Measurements from ENCODE around the gene PDS5B.
A peak's percentile ranks its signal among the peaks of the same experiment; 100 is the strongest.

PDS5B gene

GRCh38 chr13:32588736-32589135 is 2.5 kb downstream of the PDS5B start:
- no peak for DNase-seq (ENCODE audit: low read depth in 2 of 2)

DNA sequence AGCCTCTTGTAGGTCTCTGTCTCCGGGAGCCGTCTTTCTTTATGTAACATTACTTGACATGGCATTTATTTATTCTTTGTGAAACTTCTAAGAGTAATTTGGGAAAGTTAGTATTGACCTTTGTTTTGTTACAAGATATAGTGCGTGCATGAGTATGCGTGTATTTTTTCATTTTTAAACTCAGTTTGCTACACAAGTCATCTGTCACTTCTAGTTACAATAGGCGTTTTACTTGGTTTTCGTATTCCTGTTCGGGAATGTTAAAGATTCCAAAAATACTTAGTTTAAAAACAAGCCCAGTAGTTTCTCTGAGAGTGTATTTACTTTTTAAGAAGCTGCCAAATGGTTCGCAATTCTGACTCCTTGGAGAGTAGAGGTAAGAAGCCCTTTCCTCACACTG is 3.2 kb downstream of the PDS5B start:
- no peak for DNase-seq (ENCODE audit: low read depth in 2 of 2)

DNA sequence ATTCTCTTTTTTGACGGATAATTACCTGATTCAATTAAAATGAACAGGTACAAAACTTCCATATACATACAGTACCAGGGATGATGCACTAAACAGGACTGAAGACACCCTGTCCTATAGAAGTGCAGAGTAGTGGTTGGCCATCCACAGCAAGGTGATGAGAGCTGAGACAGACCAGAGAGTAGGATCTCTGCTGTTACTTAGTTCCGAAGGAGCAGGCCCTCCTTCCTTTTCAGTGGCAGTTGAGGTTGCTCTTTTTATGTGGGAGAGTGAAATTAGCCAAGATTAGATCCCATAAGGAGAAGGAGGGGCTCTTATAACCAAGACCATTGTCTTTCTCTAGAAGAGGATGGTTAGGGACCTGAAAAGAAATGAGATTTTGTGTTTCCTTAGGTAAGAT is 4.0 kb downstream of the PDS5B start:
- no peak for DNase-seq (ENCODE audit: low read depth in 2 of 2)

- DNase-seq (ENCODE audit: low read depth in 2 of 2) = no peak
Measured at GRCh38 chr13:32592082-32592481, 5.8 kb downstream of the PDS5B start.

GRCh38 chr13:32594157-32594738 is 8.0 kb downstream of the PDS5B start:
- DNase-seq (ENCODE audit: low read depth in 2 of 2) = no peak

DNA sequence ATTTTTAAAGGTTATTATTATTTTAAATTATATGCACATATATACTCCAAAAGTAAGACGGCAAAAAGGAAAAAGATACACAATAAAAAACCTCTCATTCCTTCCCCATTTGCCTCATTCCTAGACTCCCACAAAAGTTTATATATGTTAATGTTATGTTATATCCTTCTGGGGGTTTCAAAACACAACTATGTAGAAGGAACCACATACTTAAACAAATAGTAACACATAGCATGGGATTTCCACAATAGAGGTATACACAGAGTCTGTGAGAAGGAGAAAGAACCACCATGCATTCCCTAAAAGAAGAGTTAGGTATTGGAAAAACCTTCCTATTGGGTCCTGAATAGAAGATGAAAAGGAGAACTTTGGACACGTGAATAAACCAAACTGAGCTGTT is 9.1 kb downstream of the PDS5B start:
- DNase-seq (ENCODE audit: low read depth in 2 of 2) = no peak

- no peak for DNase-seq (ENCODE audit: low read depth in 2 of 2)
Measured at GRCh38 chr13:32600890-32601289, 14.6 kb downstream of the PDS5B start.

GRCh38 chr13:32609428-32609827 is 23.2 kb downstream of the PDS5B start:
- DNase-seq (ENCODE audit: low read depth in 2 of 2) = peak in 1 of 2 experiments; percentile 10

GRCh38 chr13:32610538-32610937 is 24.3 kb downstream of the PDS5B start:
- DNase-seq (ENCODE audit: low read depth in 2 of 2) = no peak

- no peak for DNase-seq (ENCODE audit: low read depth in 2 of 2)
Measured at GRCh38 chr13:32610977-32611376, 24.7 kb downstream of the PDS5B start.

DNA sequence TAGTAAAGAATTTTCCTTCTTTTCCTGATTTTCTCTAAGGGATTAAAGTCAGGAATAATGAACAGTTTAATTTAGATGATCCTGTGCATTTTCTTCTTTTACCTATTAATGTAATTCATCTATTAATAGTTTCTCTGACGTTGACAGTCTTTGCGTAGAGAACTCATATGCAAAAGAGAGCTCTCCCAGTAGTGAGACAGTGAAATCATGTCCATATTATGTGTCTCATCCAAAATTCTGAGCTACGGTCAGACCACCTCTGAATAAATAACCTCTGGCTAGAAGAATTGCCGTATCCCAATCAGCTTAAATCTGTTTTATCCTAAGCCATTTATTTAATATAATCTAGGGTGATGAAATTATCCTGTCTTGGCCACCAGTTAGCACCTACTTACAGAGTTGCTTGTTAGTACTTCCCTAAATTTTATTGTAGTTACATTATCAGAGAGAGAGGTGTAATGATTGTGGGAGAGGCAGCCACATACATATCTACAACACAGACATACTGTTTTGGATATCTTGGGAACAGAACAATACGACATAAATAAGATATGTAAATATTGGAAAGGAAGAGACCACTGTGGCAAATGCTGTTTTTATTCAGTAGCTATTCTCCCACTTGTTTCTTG is 30.7 kb downstream of the PDS5B start:
- DNase-seq (ENCODE audit: low read depth in 2 of 2) = no peak

DNA sequence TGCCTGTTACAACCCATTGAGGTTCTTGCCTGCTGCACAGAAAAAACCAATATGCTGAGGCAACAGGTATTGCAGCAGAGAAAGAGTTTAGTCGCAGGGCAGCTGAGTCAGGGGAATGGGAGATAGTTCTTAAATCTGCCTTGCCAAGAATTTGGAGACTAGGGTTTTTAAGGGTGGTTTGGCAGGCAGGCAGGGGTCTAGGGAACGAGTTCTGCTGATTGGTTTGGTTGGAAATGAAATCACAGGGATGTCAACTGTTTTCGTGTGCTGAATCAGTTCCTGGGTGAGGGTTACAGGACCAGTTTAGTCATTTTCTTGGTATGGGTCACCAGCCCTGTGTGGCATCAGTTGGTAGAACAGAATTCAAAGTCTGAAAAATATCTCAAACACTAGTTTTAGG is 36.6 kb downstream of the PDS5B start:
- no peak for DNase-seq (ENCODE audit: low read depth in 2 of 2)

DNA sequence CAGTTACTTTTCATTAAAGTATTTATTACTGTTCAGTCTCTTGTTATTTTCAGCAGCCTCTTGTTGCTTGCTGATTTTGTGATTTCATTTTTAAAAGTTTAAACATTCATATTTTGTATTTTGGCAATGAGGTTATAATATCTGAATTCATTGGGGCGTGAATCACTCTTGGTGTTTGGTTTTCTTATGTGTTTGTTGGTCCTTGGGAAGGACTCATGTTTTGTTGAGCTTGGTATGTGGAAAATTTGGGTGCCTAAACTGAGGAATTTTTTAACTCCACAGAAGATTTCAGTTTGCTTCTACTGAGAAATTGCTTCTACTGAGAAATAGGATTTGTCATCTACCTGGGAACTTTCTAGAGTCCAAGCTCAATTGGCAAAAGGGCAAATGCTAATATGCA is 38.2 kb downstream of the PDS5B start:
- DNase-seq (ENCODE audit: low read depth in 2 of 2) = no peak

- no peak for DNase-seq (ENCODE audit: low read depth in 2 of 2)
Measured at GRCh38 chr13:32627793-32628192, 41.5 kb downstream of the PDS5B start.

DNA sequence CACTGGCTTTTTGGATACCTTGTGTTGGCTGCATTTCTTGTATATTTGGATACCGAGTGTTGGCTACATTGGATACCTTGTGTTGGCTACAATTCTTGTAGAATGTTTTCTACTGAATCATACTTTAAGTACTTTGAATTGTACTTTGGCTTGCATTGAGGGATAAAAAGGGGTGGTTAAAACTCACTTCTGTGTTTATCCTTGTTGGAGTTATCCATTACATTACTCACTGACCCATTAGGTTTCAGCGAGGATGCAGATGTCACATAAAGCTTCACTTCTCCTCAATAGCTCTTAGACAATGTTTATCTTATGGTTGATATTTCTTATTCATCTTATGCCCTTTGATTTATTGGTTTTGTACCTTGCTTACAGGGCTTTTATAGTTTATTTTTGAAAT is 43.1 kb downstream of the PDS5B start:
- DNase-seq (ENCODE audit: low read depth in 2 of 2) = no peak

- no peak for DNase-seq (ENCODE audit: low read depth in 2 of 2)
Measured at GRCh38 chr13:32629866-32630265, 43.6 kb downstream of the PDS5B start.

GRCh38 chr13:32632343-32632909 is 46.2 kb downstream of the PDS5B start:
- no peak for DNase-seq (ENCODE audit: low read depth in 2 of 2)

DNA sequence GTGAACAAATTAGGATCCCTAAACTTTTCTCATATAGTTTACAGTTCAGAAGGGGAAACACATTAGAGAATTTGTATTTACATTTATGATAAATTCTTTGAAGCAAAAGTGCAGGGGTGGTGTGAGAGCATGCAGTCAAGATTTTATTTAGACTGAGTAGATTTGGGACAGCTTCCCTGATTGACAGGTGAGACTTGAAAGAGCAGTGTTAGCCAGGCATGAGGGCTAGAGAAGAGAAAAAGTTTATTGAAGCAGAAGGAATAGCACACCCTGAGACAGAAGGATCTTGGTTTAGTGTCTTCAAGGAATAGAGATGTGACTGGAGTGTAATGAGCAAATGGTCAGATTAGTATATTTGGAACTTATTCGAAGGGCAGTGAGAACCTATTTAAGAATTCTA is 50.5 kb downstream of the PDS5B start:
- DNase-seq (ENCODE audit: low read depth in 2 of 2) = no peak

GRCh38 chr13:32638739-32639138 is 52.5 kb downstream of the PDS5B start:
- no peak for DNase-seq (ENCODE audit: low read depth in 2 of 2)

DNA sequence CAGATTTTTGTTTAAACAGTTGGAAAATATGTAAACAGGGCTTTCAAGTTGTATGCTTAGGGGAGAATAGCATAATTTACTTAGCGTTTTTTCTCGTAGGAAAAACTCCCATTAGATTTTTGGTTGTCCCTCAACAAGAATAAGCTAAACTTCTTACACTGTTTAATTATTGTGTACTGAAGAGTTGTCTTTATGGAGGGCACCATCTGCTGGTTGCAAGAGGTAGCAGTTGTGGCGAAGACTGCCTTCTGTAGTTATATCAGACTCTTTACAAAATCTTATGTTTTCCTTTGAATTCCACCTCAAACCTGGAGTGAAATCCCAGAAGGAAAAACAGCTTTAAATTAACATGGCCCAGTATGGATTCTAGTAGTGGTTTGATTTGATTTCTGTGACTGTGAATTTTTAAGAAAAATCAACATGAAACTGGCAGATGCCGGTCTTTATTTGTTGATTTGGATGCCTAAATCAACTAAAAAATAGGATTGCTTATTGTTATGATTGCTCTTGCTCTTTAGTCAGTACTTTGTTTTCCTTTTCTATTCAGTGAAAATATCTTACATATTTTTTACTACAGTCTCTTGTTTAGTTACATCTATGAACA is 53.4 kb downstream of the PDS5B start:
- DNase-seq (ENCODE audit: low read depth in 2 of 2) = peak in 1 of 2 experiments; percentile 28

DNA sequence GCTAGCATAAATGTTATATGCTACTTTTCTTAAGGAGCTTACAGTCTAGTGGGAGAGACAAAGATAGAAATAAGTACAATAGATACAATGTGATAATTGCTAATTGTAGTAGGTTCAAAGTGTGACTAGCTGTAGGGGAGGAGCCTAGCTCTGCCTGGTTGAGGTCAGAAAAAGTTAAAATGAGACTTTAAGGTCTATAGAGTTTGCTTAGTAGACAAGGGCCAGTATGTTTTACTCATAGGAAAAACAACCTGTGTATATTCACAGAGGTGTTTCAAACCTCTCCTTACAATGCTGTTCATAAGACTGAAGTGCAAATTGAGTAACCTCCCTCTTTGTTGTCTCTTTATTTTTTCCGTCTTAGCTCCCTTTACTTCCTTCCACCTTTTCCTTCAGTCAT is 56.1 kb downstream of the PDS5B start:
- DNase-seq (ENCODE audit: low read depth in 2 of 2) = no peak

DNA sequence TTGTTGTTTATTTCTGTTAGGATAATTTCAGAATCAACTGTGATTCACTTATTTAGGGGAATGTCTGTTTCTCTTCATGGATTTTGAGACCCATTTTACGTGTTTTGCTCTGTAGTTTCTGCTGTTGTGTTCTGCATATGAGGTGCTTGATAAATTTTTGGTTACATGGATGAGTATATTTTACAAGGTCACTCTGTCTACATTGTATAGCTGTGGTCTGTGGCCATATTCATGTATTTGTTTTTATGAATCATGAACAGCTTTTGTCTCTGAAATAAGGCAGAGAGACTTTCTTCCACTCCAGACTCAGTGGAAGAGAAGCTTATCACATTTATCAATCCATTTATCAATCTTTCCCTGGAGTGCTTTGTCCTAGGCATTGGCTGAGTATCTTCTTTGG is 56.6 kb downstream of the PDS5B start:
- no peak for DNase-seq (ENCODE audit: low read depth in 2 of 2)

GRCh38 chr13:32645854-32646253 is 59.6 kb downstream of the PDS5B start:
- DNase-seq (ENCODE audit: low read depth in 2 of 2) = no peak
